Measurements from ENCODE around the gene TBCD. TPM values are rescaled to one million over a fixed set of nuclear protein-coding genes. Genes with fewer than 3 reads are reported as not detected.

TBCD gene
- total RNA-seq, 6 experiments from 2014 or later = 47.3 to 67.6 (median 62.5) TPM

DNA sequence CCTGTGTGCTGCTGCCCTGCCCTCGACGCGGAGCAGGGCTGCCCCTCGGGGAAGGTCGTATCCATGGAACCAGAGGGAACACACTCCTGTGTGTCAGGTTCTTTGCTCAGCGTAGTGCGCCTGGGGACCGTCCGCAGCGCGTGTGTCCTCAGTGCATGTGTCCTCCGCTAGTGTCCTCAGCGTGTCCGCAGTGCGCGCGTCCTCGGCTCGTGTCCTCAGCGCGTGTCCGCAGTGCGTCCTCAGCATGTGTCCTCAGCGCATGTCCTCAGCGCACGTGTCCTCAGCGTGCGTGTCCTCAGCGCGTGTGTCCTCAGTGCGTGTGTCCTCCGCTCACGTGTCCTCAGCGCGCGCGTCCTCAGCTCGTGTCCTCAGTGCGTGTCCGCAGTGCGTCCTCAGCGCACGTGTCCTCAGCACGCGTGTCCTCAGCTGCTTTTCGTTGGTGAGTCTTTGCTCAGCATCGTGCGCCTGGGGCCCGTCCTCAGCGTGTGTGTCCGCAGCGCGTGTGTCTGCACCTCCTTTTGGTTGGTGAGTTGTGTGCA is 147.2 kb downstream of the TBCD start:
- H3K36me3 Mint-ChIP-seq (ENCODE audit: low read depth) = peaks cover 5% of the 10 kb centered on the region
- H3K4me1 Mint-ChIP-seq (ENCODE audit: low read depth) = peaks cover 15% of the 10 kb centered on the region
- no peak overlapping the region for H3K4me3 Mint-ChIP-seq
- no peak for TF ChIP-seq CTCF (IDR thresholded peaks at IDR 0.05)
- no peak for DNase-seq
- H3K27ac Mint-ChIP-seq = no peak overlapping the region
- H3K27me3 Mint-ChIP-seq (ENCODE audit: insufficient read depth) = no peaks in the 10 kb centered on the region; the same call in 1 of the 2 replicates
- H3K9me3 Mint-ChIP-seq = no peaks in the 10 kb centered on the region

DNA sequence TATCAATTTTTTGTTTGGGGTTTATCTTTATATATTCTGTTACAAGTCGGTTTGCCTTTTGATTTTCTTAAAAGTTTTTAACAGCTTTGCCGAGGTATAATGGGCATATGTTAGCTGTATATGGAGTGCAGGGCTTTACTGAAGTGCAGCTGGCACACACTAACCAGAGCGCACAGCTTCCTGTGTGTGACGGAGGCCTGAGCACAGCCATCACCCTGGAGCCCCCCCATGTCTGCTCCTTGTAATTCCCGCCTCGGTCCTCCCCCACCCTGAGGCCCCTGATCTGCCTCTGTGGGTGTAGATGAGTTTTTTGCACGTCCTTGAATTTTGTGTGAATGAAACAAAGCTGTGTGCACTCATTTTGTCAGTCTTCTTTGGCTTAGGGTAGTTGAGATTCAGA is 148.1 kb downstream of the TBCD start:
- TF ChIP-seq CTCF (IDR thresholded peaks at IDR 0.05) = no peak
- Mint-ChIP-seq H3K9me3 (no peaks in the 10 kb centered on the region), H3K4me1 (ENCODE audit: low read depth) (peaks cover 10% of the 10 kb centered on the region; the same call in 1 of the 2 replicates), H3K27ac (no peak overlapping the region), H3K27me3 (ENCODE audit: insufficient read depth) (no peaks in the 10 kb centered on the region; the same call in 1 of the 2 replicates), H3K36me3 (ENCODE audit: low read depth) (peaks cover 9% of the 10 kb centered on the region), H3K4me3 (no peak overlapping the region)
- DNase-seq = no peak

GRCh38 chr17:82900741-82901140 is 148.9 kb downstream of the TBCD start:
- no peak for DNase-seq
- Mint-ChIP-seq H3K27me3 (ENCODE audit: insufficient read depth) (no peaks in the 10 kb centered on the region; the same call in 1 of the 2 replicates), H3K4me3 (no peak overlapping the region), H3K4me1 (ENCODE audit: low read depth) (peaks cover 10% of the 10 kb centered on the region; the same call in 1 of the 2 replicates), H3K9me3 (no peaks in the 10 kb centered on the region), H3K27ac (no peak overlapping the region), H3K36me3 (ENCODE audit: low read depth) (peaks cover 9% of the 10 kb centered on the region)
- no peak for TF ChIP-seq CTCF (IDR thresholded peaks at IDR 0.05)

DNA sequence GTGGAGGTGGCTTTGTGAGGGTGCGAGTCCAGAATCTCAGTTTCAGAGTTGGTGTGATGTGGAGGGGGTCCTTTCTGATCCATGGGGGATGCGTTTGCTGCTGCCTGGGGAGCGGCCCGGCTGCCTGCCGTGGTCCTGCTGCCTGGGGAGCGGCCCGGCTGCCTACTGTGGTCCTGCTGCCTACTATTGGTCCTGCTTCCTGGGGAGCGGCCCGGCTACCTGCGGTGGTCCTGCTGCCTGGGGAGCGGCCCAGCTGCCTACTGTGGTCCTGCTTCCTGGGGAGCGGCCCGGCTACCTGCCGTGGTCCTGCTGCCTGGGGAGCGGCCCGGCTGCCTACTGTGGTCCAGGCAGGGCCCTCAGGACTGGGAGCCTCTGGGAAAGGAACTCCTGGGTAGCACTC is 149.5 kb downstream of the TBCD start:
- no peak for DNase-seq
- Mint-ChIP-seq H3K27ac (no peak overlapping the region), H3K9me3 (no peaks in the 10 kb centered on the region), H3K4me1 (ENCODE audit: low read depth) (peaks cover 10% of the 10 kb centered on the region; the same call in 1 of the 2 replicates), H3K4me3 (no peak overlapping the region), H3K27me3 (ENCODE audit: insufficient read depth) (peaks cover 2% of the 10 kb centered on the region; the same call in 1 of the 2 replicates), H3K36me3 (ENCODE audit: low read depth) (peaks cover 9% of the 10 kb centered on the region)
- no peak for TF ChIP-seq CTCF (IDR thresholded peaks at IDR 0.05)

GRCh38 chr17:82901856-82902255 is 150.0 kb downstream of the TBCD start:
- DNase-seq = no peak
- TF ChIP-seq CTCF (IDR thresholded peaks at IDR 0.05) = no peak
- Mint-ChIP-seq H3K27ac (no peak overlapping the region), H3K4me1 (ENCODE audit: low read depth) (peaks cover 10% of the 10 kb centered on the region; the same call in 1 of the 2 replicates), H3K27me3 (ENCODE audit: insufficient read depth) (peaks cover 2% of the 10 kb centered on the region; the same call in 1 of the 2 replicates), H3K36me3 (ENCODE audit: low read depth) (peaks cover 7% of the 10 kb centered on the region), H3K9me3 (no peaks in the 10 kb centered on the region), H3K4me3 (no peak overlapping the region)

Measured in HFFc6 (cell line).